Neural cell (in vitro differentiated cells): ENCODE measurements around the gene SPATA31D3. TPM values are rescaled to one million over a fixed set of nuclear protein-coding genes. Genes with fewer than 3 reads are reported as not detected.

Experiments used
- polyA plus RNA-seq: library from polyadenylated mRNA; depleted of rRNA; stranded (reverse); fragments of >200 nt; gene quantifications from 2 replicates; pipeline ENCODE4 v1.2.3, GENCODE V29; 2014

The SPATA31D3 gene
- polyA plus RNA-seq, 1 donor from 2014 or later = not detected

Other genes with a start within 250 kb of the SPATA31D3 start
- not detected in 2 replicates for gene SPATA31D4, start 15.1 kb upstream of the SPATA31D3 start, polyA plus RNA-seq
- gene SPATA31D1, start 45.3 kb downstream of the SPATA31D3 start, polyA plus RNA-seq = not detected in 2 replicates